ENCODE measurements around the gene ETV2.

The ETV2 gene

DNA sequence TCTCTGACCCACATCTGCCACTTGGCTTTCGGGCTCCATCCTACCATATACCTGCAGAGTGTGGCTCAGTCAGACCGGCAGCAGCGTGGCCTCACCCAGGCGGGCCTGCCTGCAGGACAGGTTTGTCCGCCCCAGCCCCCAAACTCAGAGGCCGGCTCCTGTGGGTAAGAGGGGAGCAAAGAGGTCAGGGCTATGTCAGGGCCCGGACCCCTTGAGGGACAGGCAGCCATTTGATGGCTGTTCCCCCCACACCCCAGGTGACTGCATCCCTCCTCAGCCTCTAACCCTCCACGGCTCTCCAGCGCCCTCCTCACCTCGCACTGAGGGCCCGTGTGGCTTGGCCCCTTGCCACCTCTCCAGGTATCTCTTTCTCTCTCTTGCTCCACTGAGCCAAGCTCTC, 50.5 kb downstream of the ETV2 start:
- DNase-seq, result no peak

DNA sequence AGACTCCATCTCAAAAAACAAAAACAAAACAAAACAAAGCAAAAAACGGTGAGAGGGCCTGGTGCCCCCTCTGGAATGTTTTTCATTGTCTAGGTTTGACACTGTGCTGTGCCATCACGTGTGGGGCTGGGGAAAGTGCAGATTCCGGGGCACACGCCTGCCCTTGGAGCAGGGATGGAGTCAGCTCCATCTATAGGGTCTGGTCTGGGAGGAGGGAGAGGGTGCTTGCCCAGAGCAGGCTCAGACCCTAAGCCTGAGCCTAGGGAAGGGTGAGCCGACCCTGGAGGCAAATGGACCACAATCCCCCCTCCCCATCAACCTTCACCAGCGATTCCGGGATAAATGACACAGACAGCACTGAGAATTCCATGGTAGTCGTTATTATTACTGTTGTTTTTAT, 51.9 kb downstream of the ETV2 start:
- no peaks in the 10 kb centered on the region for H3K27me3 ChIP-seq (ENCODE audit: insufficient read depth, low read depth, severe bottlenecking)
- H3K4me3 ChIP-seq (ENCODE audit: low read depth, low read length), result no peak overlapping the region
- TF ChIP-seq, protein P1, sequence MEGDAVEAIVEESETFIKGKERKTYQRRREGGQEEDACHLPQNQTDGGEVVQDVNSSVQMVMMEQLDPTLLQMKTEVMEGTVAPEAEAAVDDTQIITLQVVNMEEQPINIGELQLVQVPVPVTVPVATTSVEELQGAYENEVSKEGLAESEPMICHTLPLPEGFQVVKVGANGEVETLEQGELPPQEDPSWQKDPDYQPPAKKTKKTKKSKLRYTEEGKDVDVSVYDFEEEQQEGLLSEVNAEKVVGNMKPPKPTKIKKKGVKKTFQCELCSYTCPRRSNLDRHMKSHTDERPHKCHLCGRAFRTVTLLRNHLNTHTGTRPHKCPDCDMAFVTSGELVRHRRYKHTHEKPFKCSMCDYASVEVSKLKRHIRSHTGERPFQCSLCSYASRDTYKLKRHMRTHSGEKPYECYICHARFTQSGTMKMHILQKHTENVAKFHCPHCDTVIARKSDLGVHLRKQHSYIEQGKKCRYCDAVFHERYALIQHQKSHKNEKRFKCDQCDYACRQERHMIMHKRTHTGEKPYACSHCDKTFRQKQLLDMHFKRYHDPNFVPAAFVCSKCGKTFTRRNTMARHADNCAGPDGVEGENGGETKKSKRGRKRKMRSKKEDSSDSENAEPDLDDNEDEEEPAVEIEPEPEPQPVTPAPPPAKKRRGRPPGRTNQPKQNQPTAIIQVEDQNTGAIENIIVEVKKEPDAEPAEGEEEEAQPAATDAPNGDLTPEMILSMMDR (IDR thresholded peaks at IDR 0.05; ENCODE audit: low read depth, low read length), result no peak
- no peak for DNase-seq
- no peak overlapping the region; the same call in 1 of the 2 replicates for H3K27ac ChIP-seq
- no peaks in the 10 kb centered on the region for H3K36me3 ChIP-seq
- H3K9me3 ChIP-seq (ENCODE audit: severe bottlenecking), result peaks cover 2% of the 10 kb centered on the region

More for the DNA sequence above, 50.5 kb downstream of the ETV2 start:
- Histone ChIP-seq H3K36me3 (no peaks in the 10 kb centered on the region), H3K27ac (no peak overlapping the region), H3K4me3 (ENCODE audit: low read depth, low read length) (no peak overlapping the region), H3K9me3 (ENCODE audit: severe bottlenecking) (peaks cover 2% of the 10 kb centered on the region), H3K27me3 (ENCODE audit: insufficient read depth, low read depth, severe bottlenecking) (no peaks in the 10 kb centered on the region)
- TF ChIP-seq, protein P1 (IDR thresholded peaks at IDR 0.05; ENCODE audit: low read depth, low read length), result no peak

DNA sequence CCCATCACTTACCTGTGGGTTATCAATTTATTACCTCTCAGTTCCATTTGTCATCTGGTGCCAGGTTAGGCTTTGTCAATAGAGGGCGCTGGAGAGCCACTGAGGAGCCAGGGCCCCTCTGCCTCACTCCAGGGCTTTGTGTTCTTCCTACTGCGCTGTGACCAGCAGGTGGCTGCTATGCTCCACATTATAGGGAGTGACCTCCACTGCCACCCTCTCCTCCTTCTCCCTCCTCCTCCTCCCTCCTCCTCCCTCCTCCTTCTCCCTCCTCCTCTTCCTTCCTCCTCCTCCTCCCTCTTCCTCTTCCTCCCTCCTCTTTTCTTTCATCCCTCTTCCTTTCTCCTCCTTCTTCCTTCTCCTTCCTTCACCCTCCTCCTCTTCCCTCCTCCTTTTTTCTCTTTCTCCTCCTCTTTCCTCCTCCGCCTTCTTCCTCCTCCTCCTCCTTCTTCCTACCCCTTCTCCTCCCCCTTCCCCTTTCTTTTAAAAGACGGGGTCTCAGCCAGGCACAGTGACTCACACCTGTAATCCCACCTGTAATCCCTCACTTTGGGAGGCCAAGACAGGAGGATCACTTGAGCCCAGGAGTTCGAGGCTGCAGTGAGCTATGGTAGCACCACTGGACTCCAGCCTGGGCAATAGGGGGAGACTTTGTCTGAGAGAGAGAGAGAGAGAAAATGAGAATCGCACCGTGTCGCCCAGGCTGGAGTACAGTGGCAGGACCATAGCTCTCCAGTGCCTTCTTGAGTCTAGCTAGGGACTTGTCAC, 52.5 kb downstream of the ETV2 start:
- TF ChIP-seq, protein P1 (IDR thresholded peaks at IDR 0.05; ENCODE audit: low read depth, low read length), result peak; percentile 98
- DNase-seq, result peak; percentile 92
- H3K27me3 ChIP-seq (ENCODE audit: insufficient read depth, low read depth, severe bottlenecking), result no peaks in the 10 kb centered on the region
- H3K36me3 ChIP-seq, result no peaks in the 10 kb centered on the region
- H3K9me3 ChIP-seq (ENCODE audit: severe bottlenecking), result peaks cover 2% of the 10 kb centered on the region
- no peak overlapping the region; the same call in 1 of the 2 replicates for H3K27ac ChIP-seq
- no peak overlapping the region for H3K4me3 ChIP-seq (ENCODE audit: low read depth, low read length)

All from WERI-Rb-1 (cell line).